EL (cell line): ENCODE results near the gene SCCPDH.
A peak's percentile ranks its signal among the peaks of the same experiment; 100 is the strongest.

ENCODE experiments used
- DNase-seq: peaks from one replicate; pipeline ENCODE4 v3.0.0-alpha.2; 2016

Gene SCCPDH

GRCh38 chr1:246786606-246787238, 62.5 kb downstream of the SCCPDH start:
- DNase-seq = no peak

GRCh38 chr1:246787781-246788513, 63.7 kb downstream of the SCCPDH start:
- DNase-seq = no peak

- DNase-seq = no peak
Observed at GRCh38 chr1:246788895-246789338, 64.7 kb downstream of the SCCPDH start.

- DNase-seq = no peak
Observed at GRCh38 chr1:246789454-246790339, 65.5 kb downstream of the SCCPDH start.

- no peak for DNase-seq
Observed at GRCh38 chr1:246790364-246790763, 66.2 kb downstream of the SCCPDH start.

- DNase-seq = no peak
Observed at GRCh38 chr1:246790833-246791232, 66.6 kb downstream of the SCCPDH start.

GRCh38 chr1:246791303-246791918, 67.2 kb downstream of the SCCPDH start:
- no peak for DNase-seq

- no peak for DNase-seq
Observed at GRCh38 chr1:246792603-246793002, 68.4 kb downstream of the SCCPDH start.

- DNase-seq = no peak
Observed at GRCh38 chr1:246793356-246793896, 69.2 kb downstream of the SCCPDH start.

- peak; percentile 12 for DNase-seq
Observed at GRCh38 chr1:246794048-246794827, 70.0 kb downstream of the SCCPDH start.

- DNase-seq = peak; percentile 69
Observed at GRCh38 chr1:246794828-246795671, 70.8 kb downstream of the SCCPDH start.

GRCh38 chr1:246795906-246796694, 71.9 kb downstream of the SCCPDH start:
- no peak for DNase-seq

- DNase-seq = no peak
Observed at GRCh38 chr1:246797157-246797556, 72.9 kb downstream of the SCCPDH start.

- DNase-seq = no peak
Observed at GRCh38 chr1:246797597-246797996, 73.4 kb downstream of the SCCPDH start.

- DNase-seq = no peak
Observed at GRCh38 chr1:246798107-246798506, 73.9 kb downstream of the SCCPDH start.

GRCh38 chr1:246798606-246799496, 74.6 kb downstream of the SCCPDH start:
- no peak for DNase-seq

GRCh38 chr1:246800356-246800755, 76.1 kb downstream of the SCCPDH start:
- DNase-seq = no peak

- no peak for DNase-seq
Observed at GRCh38 chr1:246800756-246801155, 76.5 kb downstream of the SCCPDH start.
